DND-41 (cell line): ENCODE measurements around the gene HLA-C.

Source experiments
- ATAC-seq: fragments of 200-7000 bp; cut with Tn5 transposase; 3 replicates; pipeline ENCODE4 v1.9.1; 2021; ENCODE audit warnings: low read depth; ENCODE audit not compliant: insufficient read depth
- DNase-seq: peaks from one replicate; pipeline ENCODE4 v3.0.0-alpha.2; 2020
- H2AFZ ChIP-seq: 2 replicates; pipeline ENCODE4 v1.6.0; 2012; ENCODE audit warnings: low read depth, low read length
- H3K27ac ChIP-seq: 2 replicates; pipeline ENCODE4 v1.5.1; 2012; ENCODE audit warnings: low read length, inconsistent platforms
- H3K27me3 ChIP-seq: fragments of 200-600 bp; sonication (generic); 2 replicates; pipeline ENCODE4 v1.6.0; 2012; ENCODE audit warnings: low read length, mild to moderate bottlenecking, inconsistent platforms; ENCODE audit not compliant: insufficient read depth, poor library complexity
- H3K36me3 ChIP-seq: 2 replicates; pipeline ENCODE4 v1.5.1; 2012; ENCODE audit warnings: low read length, inconsistent platforms; ENCODE audit not compliant: insufficient read depth
- H3K4me1 ChIP-seq: 2 replicates; pipeline ENCODE4 v1.5.1; 2012; ENCODE audit warnings: mild to moderate bottlenecking, low read length; ENCODE audit not compliant: insufficient read depth
- H3K4me2 ChIP-seq: 2 replicates; pipeline ENCODE4 v1.6.0; 2012; ENCODE audit warnings: mild to moderate bottlenecking, moderate library complexity, low read length, inconsistent platforms; ENCODE audit not compliant: insufficient read depth
- H3K4me3 ChIP-seq, 2 experiments: fragments of 200-600 bp in 1 of 2; shearing (Covaris generic) in 1 of 2; 2 replicates each; pipeline ENCODE4 v1.5.1; 2012 to 2016; ENCODE audit warnings: inconsistent platforms in 2 of 2, low read length in 2 of 2, mild to moderate bottlenecking in 2 of 2, low read depth in 1 of 2, moderate library complexity in 1 of 2
- H3K79me2 ChIP-seq: 2 replicates; pipeline ENCODE4 v1.6.0; 2012; ENCODE audit warnings: low read length, inconsistent platforms; ENCODE audit not compliant: insufficient read depth
- H3K9ac ChIP-seq: 2 replicates; pipeline ENCODE4 v1.6.0; 2012; ENCODE audit warnings: low read depth, mild to moderate bottlenecking, inconsistent platforms, low read length, moderate library complexity
- H3K9me3 ChIP-seq: 2 replicates; pipeline ENCODE4 v1.5.1; 2012; ENCODE audit warnings: low read length, moderate library complexity, mild to moderate bottlenecking, inconsistent platforms; ENCODE audit not compliant: insufficient read depth, severe bottlenecking
- H4K20me1 ChIP-seq: 2 replicates; pipeline ENCODE4 v1.6.0; 2012; ENCODE audit warnings: low read length; ENCODE audit not compliant: insufficient read depth
- EZH2 ChIP-seq: IDR thresholded peaks from 3 replicates; pipeline ENCODE4 v1.6.1; 2012; ENCODE audit warnings: borderline replicate concordance, low read depth, mild to moderate bottlenecking, moderate library complexity, low read length, inconsistent platforms; ENCODE audit not compliant: severe bottlenecking
- TF ChIP-seq, protein P1 (sequence below): IDR thresholded peaks from 2 replicates; pipeline ENCODE4 v1.5.1; 2012; ENCODE audit warnings: borderline replicate concordance, low read length, moderate library complexity, mild to moderate bottlenecking; ENCODE audit not compliant: poor library complexity, severe bottlenecking; ENCODE audit errors: extremely low read depth

Gene HLA-C

DNA sequence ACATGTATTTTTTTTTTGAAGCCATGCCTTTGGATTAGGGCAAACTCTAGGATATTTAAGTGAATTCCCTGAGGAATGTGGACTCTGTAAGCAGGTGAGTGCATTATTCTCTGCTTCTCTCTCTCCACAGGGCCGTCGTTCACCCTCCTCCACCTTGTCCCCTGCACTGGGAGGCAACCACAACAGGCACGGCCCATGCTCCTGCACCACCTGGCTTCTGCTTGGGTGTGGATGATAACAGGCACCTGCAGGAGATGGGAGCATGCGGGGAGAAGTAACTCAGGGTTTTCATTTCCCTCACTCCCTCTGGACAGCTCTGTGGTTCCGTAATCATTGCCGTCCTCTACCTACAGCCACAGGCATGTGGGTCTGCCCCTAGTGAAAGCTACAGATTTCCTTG lies 43.4 kb downstream of the HLA-C start:
- Histone ChIP-seq H3K4me2 (no peak overlapping the region), H3K9me3 (no peaks in the 10 kb centered on the region), H3K9ac (no peak overlapping the region), H4K20me1 (no peaks in the 10 kb centered on the region), H3K4me1 (no peaks in the 10 kb centered on the region), H3K36me3 (no peaks in the 10 kb centered on the region), H3K4me3 (no peak overlapping the region), H3K79me2 (no peaks in the 10 kb centered on the region), H2AFZ (no peak overlapping the region), H3K27me3 (peaks cover 15% of the 10 kb centered on the region), H3K27ac (no peak overlapping the region)
- ATAC-seq: no peak
- no peak for DNase-seq
- TF ChIP-seq EZH2: no peak

- TF ChIP-seq, protein P1, sequence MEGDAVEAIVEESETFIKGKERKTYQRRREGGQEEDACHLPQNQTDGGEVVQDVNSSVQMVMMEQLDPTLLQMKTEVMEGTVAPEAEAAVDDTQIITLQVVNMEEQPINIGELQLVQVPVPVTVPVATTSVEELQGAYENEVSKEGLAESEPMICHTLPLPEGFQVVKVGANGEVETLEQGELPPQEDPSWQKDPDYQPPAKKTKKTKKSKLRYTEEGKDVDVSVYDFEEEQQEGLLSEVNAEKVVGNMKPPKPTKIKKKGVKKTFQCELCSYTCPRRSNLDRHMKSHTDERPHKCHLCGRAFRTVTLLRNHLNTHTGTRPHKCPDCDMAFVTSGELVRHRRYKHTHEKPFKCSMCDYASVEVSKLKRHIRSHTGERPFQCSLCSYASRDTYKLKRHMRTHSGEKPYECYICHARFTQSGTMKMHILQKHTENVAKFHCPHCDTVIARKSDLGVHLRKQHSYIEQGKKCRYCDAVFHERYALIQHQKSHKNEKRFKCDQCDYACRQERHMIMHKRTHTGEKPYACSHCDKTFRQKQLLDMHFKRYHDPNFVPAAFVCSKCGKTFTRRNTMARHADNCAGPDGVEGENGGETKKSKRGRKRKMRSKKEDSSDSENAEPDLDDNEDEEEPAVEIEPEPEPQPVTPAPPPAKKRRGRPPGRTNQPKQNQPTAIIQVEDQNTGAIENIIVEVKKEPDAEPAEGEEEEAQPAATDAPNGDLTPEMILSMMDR: no peak
- no peak for TF ChIP-seq EZH2
These were observed 44.7 kb downstream of the HLA-C start for GRCh38 chr6:31227143-31227542.

GRCh38 chr6:31225735-31226134 lies 46.2 kb downstream of the HLA-C start:
- ATAC-seq: no peak
- TF ChIP-seq, protein P1: no peak
- no peak for TF ChIP-seq EZH2

More at GRCh38 chr6:31227143-31227542, 44.7 kb downstream of the HLA-C start:
- no peaks in the 10 kb centered on the region for H3K4me1 ChIP-seq
- H3K79me2 ChIP-seq: no peaks in the 10 kb centered on the region
- DNase-seq (no peak), ATAC-seq (no peak)
- H3K36me3 ChIP-seq: no peaks in the 10 kb centered on the region
- H2AFZ ChIP-seq: no peak overlapping the region
- no peaks in the 10 kb centered on the region for H4K20me1 ChIP-seq
- no peak overlapping the region for H3K4me3 ChIP-seq
- no peak overlapping the region for H3K27ac ChIP-seq
- no peak overlapping the region for H3K4me2 ChIP-seq
- H3K9ac ChIP-seq: no peak overlapping the region
- no peaks in the 10 kb centered on the region for H3K9me3 ChIP-seq
- peaks cover 15% of the 10 kb centered on the region for H3K27me3 ChIP-seq

GRCh38 chr6:31222496-31222895 lies 49.4 kb downstream of the HLA-C start:
- TF ChIP-seq EZH2: no peak
- TF ChIP-seq, protein P1: no peak
- Histone ChIP-seq H3K79me2 (no peaks in the 10 kb centered on the region), H3K4me2 (no peak overlapping the region), H3K4me3 (no peak overlapping the region), H3K36me3 (no peaks in the 10 kb centered on the region), H3K4me1 (no peaks in the 10 kb centered on the region), H3K9me3 (no peaks in the 10 kb centered on the region), H3K27ac (no peak overlapping the region), H3K9ac (no peak overlapping the region), H4K20me1 (no peaks in the 10 kb centered on the region), H2AFZ (no peak overlapping the region), H3K27me3 (no peaks in the 10 kb centered on the region)
- no peak for DNase-seq
- no peak for ATAC-seq

More at GRCh38 chr6:31225735-31226134, 46.2 kb downstream of the HLA-C start:
- Histone ChIP-seq H3K27ac (no peak overlapping the region), H2AFZ (no peak overlapping the region), H4K20me1 (no peaks in the 10 kb centered on the region), H3K4me2 (no peak overlapping the region), H3K9me3 (no peaks in the 10 kb centered on the region), H3K27me3 (peaks cover 8% of the 10 kb centered on the region), H3K4me1 (no peaks in the 10 kb centered on the region), H3K9ac (no peak overlapping the region), H3K36me3 (no peaks in the 10 kb centered on the region), H3K79me2 (no peaks in the 10 kb centered on the region), H3K4me3 (no peak overlapping the region)
- DNase-seq: no peak
